ENCODE measurements around the gene CNNM4.
A peak's percentile ranks its signal among the peaks of the same experiment; 100 is the strongest.
"Not testable (repeated sequence)": the region's sequence is repeated elsewhere in the genome, so short reads cannot be mapped to it uniquely, and the experiment has no call there.

The CNNM4 gene

DNA sequence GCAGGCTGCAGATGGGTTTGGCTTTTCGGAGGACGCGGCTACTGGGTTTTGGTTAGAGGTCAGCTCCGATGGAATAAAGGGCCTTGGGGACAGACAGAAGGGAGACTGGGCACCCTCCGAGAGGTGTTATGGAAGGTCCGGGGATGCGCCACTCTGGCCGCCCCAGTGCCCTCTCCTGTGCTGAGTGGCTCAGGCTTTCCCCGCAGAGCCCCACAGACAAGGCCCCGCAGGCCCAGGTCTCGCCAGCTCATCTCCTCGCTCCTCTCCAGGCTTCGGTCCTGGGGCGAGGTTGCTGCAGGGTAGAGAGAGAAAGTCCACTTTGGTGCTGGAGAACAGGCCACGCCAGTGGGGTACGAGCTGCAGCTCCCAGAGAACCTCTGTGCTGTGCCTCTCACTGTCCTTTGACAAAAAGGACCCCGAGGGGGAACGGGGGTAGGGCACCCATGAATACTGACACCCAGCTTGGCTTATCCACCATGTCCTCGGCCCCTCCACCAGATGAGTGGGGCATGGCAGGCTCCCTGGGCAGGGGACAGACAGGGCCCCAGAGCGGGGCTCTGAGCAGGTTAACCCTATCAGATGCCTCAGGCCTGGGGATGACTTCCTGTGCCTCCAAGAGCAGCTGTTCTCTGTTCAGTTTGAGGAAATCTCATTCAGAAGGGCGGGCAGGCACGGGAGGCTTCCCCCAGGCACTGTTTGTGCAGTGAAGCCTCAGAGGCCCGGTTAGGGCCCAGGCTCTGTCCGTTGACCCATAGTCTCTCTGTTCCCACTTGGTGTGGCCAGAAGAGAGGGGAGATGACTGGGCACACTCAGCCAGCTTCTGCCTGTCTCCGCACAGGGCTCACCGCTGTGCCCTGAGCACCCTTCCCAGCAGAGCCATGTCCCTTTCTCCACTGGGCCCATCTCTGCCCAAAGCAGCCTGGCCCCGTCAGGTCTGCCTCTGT, 39.6 kb downstream of the CNNM4 start:
- Mint-ChIP-seq H3K4me3 (no peak overlapping the region), H3K36me3 (ENCODE audit: low read depth) (no peaks in the 10 kb centered on the region), H3K27me3 (ENCODE audit: low read depth, poor library complexity) (peaks cover 6% of the 10 kb centered on the region), H3K9me3 (no peaks in the 10 kb centered on the region), H3K4me1 (no peaks in the 10 kb centered on the region), H3K27ac (no peak overlapping the region)
- no peak for DNase-seq
- TF ChIP-seq, protein P1, sequence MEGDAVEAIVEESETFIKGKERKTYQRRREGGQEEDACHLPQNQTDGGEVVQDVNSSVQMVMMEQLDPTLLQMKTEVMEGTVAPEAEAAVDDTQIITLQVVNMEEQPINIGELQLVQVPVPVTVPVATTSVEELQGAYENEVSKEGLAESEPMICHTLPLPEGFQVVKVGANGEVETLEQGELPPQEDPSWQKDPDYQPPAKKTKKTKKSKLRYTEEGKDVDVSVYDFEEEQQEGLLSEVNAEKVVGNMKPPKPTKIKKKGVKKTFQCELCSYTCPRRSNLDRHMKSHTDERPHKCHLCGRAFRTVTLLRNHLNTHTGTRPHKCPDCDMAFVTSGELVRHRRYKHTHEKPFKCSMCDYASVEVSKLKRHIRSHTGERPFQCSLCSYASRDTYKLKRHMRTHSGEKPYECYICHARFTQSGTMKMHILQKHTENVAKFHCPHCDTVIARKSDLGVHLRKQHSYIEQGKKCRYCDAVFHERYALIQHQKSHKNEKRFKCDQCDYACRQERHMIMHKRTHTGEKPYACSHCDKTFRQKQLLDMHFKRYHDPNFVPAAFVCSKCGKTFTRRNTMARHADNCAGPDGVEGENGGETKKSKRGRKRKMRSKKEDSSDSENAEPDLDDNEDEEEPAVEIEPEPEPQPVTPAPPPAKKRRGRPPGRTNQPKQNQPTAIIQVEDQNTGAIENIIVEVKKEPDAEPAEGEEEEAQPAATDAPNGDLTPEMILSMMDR (IDR thresholded peaks at IDR 0.05), result no peak

DNA sequence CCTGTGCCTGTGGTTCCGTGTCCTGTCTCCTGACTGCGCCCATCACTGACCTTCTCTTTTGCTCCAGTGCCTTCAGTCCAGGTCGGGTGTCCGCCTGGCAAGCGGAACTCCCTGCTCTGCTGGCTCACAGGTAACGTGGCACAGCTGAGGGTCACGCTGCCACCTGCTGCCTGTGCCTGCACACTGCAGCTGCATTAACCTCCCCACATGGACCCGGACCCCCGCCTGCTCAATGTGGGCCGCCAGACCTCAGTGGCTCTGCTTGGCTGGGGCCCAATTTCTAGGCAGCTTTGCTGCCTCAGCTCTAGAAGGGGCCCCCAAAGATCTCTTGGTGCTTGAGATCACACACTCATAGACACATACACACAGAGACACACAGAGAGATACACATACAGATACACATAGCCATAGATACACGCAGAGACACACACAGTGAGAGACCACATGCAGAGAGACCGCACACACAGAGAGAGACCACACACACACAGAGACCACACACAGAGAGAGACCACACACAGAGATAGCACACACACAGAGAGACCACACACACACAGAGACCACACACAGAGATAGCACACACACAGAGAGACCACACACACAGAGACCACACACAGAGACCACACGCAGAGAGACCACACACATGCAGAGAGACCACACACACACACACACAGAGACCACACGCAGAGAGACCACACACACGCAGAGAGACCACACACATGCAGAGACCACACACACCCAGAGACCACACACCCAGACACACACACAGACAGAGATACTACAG, 40.5 kb downstream of the CNNM4 start:
- Mint-ChIP-seq H3K9me3 (peaks cover 2% of the 10 kb centered on the region), H3K36me3 (ENCODE audit: low read depth) (peaks cover 3% of the 10 kb centered on the region), H3K27ac (no peak overlapping the region), H3K4me3 (no peak overlapping the region), H3K27me3 (ENCODE audit: low read depth, poor library complexity) (peaks cover 5% of the 10 kb centered on the region), H3K4me1 (no peaks in the 10 kb centered on the region)
- peak; percentile 72 for DNase-seq
- TF ChIP-seq, protein P1 (IDR thresholded peaks at IDR 0.05), result peak; percentile 78

DNA sequence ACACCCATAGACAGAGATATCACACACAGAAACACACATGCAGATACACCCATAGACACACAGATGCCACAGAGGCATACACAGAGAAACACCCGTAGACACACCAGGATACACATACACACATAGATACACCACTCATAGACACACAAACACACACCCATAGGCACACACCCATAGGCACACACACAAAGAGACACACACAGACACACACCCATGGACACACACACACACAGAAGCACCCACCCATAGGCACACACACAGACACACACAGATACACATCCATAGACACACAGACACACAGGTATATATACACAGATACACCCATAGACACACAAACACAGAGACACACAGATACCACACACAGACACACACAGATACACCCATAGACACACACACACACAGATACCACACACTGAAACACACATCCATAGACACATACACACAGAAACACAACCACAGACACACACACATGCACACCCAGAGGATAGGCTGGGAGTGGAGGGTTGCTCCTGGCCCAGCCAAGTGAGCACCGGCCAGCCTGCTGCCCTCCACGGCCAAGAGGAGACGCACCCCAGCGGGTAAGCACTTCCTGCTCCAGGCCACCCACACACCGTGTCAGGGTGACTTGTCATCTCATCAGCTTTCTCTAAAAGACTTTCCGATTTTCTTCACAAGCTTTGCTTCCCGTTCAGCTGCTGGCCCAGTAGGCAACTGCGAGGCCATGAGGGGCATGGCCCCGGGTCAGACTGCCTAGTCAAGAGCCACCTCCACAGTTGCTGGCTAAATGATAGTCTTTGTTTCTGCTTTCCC, 41.3 kb downstream of the CNNM4 start:
- TF ChIP-seq, protein P1 (IDR thresholded peaks at IDR 0.05), result no peak
- H3K27ac Mint-ChIP-seq, result no peak overlapping the region
- H3K27me3 Mint-ChIP-seq (ENCODE audit: low read depth, poor library complexity), result peaks cover 9% of the 10 kb centered on the region

DNA sequence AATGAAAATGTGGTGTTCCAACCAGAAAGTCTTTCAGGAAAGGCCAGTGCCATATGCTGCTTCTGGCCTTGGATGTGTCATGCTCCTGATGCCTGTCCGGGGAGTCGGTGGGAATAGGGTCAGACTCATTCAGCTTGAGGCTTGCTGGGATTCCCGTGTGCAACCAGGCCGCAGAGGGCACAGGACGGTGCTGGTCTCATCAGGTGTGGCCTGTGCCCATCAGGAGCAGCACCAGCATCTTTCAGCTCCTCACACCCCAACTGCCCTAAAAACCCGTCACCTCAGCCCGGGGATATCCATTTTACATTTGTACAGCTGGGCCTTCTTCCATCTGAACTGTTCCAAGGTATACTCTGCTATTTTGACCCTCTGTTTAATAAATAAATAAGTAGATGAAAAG, 42.0 kb downstream of the CNNM4 start:
- DNase-seq, result no peak
- H3K27me3 Mint-ChIP-seq (ENCODE audit: low read depth, poor library complexity), result peaks cover 9% of the 10 kb centered on the region
- H3K4me1 Mint-ChIP-seq, result no peaks in the 10 kb centered on the region
- TF ChIP-seq, protein P1 (IDR thresholded peaks at IDR 0.05), result no peak
- no peak overlapping the region for H3K27ac Mint-ChIP-seq
- H3K4me3 Mint-ChIP-seq, result no peak overlapping the region
- peaks cover 6% of the 10 kb centered on the region for H3K9me3 Mint-ChIP-seq
- H3K36me3 Mint-ChIP-seq (ENCODE audit: low read depth), result peaks cover 9% of the 10 kb centered on the region

More for the DNA sequence above, 41.3 kb downstream of the CNNM4 start:
- no peak overlapping the region for H3K4me3 Mint-ChIP-seq
- peaks cover 6% of the 10 kb centered on the region for H3K9me3 Mint-ChIP-seq
- H3K4me1 Mint-ChIP-seq, result no peaks in the 10 kb centered on the region
- DNase-seq, result no peak
- peaks cover 9% of the 10 kb centered on the region for H3K36me3 Mint-ChIP-seq (ENCODE audit: low read depth)

DNA sequence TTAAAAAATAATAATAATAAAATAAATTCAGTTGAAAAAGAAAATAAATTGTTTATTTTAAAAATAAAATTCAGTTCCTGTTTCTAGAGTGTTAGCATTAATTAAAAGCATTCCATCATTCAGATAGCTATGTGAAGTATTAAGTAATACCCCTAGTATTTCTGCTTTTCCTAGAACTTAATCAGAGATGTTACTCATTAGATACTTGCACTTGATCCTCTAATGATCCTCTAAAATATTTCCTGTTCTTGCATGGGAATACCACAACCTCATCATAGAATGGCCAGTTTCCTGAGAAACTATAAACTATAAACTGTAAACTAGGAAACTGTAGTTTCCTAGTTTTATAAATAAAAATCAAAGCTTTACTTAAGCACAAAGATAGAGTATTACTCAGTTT, 44.3 kb downstream of the CNNM4 start:
- DNase-seq, result no peak
- Mint-ChIP-seq H3K27ac (no peak overlapping the region), H3K4me1 (no peaks in the 10 kb centered on the region), H3K4me3 (no peak overlapping the region), H3K36me3 (ENCODE audit: low read depth) (peaks cover 15% of the 10 kb centered on the region), H3K27me3 (ENCODE audit: low read depth, poor library complexity) (peaks cover 12% of the 10 kb centered on the region), H3K9me3 (peaks cover 6% of the 10 kb centered on the region)
- TF ChIP-seq, protein P1 (IDR thresholded peaks at IDR 0.05), result no peak

DNA sequence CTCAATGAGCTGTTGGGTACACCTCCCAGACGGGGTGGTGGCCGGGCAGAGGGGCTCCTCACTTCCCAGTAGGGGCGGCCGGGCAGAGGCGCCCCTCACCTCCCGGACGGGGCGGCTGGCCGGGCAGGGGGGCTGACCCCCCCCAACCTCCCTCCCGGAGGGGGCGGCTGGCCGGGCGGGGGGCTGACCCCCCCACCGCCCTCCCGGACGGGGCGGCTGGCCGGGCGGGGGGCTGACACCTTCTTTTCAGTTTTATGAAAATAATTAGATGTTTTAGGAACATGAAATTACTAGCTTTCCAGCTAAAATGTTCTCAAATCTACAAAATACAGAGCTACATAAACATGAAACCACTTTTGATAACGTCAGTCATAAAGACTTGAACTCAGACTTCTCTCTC, 45.2 kb downstream of the CNNM4 start:
- H3K27me3 Mint-ChIP-seq (ENCODE audit: low read depth, poor library complexity), result peaks cover 12% of the 10 kb centered on the region
- not testable (repeated sequence) for DNase-seq, H3K27ac Mint-ChIP-seq, H3K4me3 Mint-ChIP-seq, H3K9me3 Mint-ChIP-seq, H3K4me1 Mint-ChIP-seq
- peaks cover 15% of the 10 kb centered on the region for H3K36me3 Mint-ChIP-seq (ENCODE audit: low read depth)

Measured in nephron progenitor cell (in vitro differentiated cells).